Activated T-helper 2 cell treated with anti-CD3 and anti-CD28 coated beads, Interferon-gamma antibody, Interleukin-2, Interleukin-4, amounts not matched to agents 10 μg/mL and 5 μg/mL and 100 μg/mL, durations not matched to agents 14 hours and 24 hours and 36 hours (primary cell): ENCODE measurements around the gene UNK. TPM values are rescaled to one million over a fixed set of nuclear protein-coding genes. Genes with fewer than 3 reads are reported as not detected.
"Not testable (repeated sequence)": the region's sequence is repeated elsewhere in the genome, so short reads cannot be mapped to it uniquely, and the experiment has no call there.

ENCODE experiments used
- DNase-seq: peaks from one replicate; pipeline ENCODE4 v3.0.0; 2021; ENCODE audit warnings: low spot score
- H3K27ac Mint-ChIP-seq: one replicate; pipeline ENCODE4 v1.8.0; 2021; ENCODE audit warnings: mixed read lengths
- H3K27me3 Mint-ChIP-seq: one replicate; pipeline ENCODE4 v1.8.0; 2021; ENCODE audit warnings: low read depth, mixed read lengths
- H3K36me3 Mint-ChIP-seq: one replicate; pipeline ENCODE4 v1.8.0; 2021; ENCODE audit warnings: low read depth, mixed read lengths
- H3K4me1 Mint-ChIP-seq: one replicate; pipeline ENCODE4 v1.8.0; 2021; ENCODE audit warnings: low read depth, mixed read lengths
- H3K4me3 Mint-ChIP-seq: one replicate; pipeline ENCODE4 v1.8.0; 2021; ENCODE audit warnings: low read depth, mild to moderate bottlenecking, moderate library complexity, mixed read lengths
- H3K9me3 Mint-ChIP-seq: one replicate; pipeline ENCODE4 v1.8.0; 2021; ENCODE audit warnings: mixed read lengths
- intact Hi-C: fragments of 100-400 bp; cut with micrococcal nuclease; formaldehyde crosslinking; loops from one replicate; pipeline ENCODE4 v1.15.1; 2023
- total RNA-seq: library from RNA; stranded (reverse); gene quantifications from 2 replicates; pipeline ENCODE4 v1.2.3, GENCODE V29; 2022

Gene UNK
- total RNA-seq, 1 donor from 2014 or later: 26.8 TPM

DNA sequence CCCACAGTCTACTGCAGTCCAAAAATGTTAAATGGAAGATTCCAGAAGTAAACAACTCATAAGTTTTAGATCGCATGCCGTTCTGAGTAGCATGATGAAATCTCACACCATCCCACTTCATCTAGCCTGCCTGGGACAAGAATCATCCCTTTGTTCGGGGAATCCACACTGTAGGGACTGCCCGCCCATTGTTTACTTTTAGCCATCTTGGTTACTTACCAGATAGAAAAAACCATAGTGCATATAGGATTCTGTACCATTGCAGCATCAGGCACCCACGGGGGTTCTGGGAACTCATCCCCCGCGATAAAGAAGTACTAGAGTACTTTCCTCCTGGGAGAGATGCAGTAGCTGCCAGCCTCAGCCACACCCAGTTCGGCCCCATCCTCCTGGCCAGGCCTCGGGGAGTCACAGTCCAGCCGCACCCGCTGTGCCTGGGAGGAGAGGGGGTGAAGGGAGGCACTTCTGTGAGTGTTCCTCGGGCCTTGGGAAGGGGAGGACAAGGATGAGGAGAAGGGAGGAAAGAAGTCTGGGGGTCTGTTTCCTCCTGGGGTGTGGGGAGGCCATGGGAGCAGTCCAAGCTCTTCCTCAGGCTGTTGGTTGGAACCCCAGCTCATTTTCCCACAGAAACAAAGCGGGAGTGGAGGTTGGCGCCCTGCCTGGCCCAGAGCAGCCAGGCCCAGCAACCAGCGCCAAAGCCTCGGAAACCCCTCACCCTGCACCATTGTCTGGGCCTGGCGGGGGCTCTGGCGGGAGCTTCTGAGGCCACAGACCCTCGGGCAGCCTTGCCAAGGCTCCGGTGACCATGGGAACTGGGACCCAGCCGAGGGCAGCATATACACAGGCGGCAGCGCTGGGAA lies 84.9 kb downstream of the UNK start:
- Mint-ChIP-seq H3K9me3 (no peaks in the 10 kb centered on the region), H3K4me3 (no peak overlapping the region), H3K36me3 (no peaks in the 10 kb centered on the region), H3K27me3 (no peaks in the 10 kb centered on the region), H3K27ac (no peak overlapping the region), H3K4me1 (peaks cover 26% of the 10 kb centered on the region)
- intact Hi-C loops: no loop called here
- DNase-seq: no peak

DNA sequence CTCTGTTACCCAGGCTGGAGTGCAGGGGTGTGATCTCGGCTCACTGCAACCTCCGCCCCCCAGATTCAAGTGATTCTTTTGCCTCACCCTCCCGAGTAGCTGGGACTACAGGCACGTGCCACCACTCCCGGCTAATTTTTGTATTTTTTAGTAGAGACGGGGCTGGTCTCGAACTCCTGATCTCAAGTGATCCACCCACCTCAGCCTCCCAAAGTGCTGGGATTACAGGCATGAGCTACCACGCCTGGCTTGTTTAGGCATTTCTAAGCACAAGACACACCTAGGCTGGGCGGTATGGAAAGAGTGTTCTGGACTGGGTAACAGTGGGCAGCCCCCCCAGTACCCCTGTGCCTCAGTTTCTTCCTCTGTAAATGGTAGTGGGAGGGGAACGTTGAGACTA lies 85.6 kb downstream of the UNK start:
- Mint-ChIP-seq H3K27ac (peak overlapping the region; percentile 14), H3K4me1 (peaks cover 19% of the 10 kb centered on the region)
- H3K9me3 Mint-ChIP-seq, H3K27me3 Mint-ChIP-seq, H3K36me3 Mint-ChIP-seq, DNase-seq, H3K4me3 Mint-ChIP-seq, intact Hi-C loops: not testable (repeated sequence)

DNA sequence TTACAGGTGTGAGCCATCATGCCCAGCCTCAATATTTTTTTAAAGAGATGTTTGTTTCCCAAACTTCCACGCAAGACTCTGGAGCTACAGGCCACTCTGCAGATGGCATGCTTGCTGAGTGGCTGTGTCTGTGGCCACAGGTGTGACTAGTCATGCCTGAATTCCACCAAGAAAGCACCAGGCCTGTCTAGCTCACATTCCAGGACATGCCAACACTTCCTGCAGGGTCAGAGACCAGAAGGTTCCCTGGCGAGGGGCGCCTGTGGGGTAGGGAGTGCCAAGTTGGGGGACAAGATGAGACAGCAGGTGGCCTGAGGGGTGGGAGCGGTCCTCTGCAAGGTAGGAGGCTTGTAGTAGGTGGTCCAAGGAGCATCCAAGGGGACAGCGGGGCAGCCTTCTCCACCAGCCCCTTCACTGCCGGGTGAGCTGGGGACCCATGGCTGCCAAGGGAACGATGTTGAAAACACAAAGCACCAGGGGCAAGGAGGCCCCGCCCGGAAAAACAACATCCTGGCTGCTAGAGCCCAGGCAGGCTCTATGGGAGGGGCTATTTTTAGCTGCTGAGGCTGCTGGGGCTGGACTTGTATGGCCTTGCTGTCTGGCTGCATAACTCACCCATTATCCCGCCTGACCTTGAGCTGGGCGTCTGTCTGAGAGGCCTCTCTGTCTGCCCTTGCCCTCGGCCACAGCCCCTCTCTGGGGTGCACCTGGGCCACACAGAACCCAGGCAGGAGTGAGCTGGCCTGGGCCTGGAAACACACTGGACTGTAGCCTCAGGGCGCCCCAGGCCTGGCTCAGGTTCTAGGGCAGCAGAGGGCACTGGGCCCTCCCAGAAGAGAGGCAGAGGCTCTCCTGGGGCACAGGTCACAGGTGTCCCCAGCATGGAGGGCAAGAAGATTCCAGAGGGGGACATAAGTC lies 88.1 kb downstream of the UNK start:
- Mint-ChIP-seq H3K4me1 (peaks cover 33% of the 10 kb centered on the region), H3K9me3 (no peaks in the 10 kb centered on the region), H3K27me3 (no peaks in the 10 kb centered on the region), H3K4me3 (no peak overlapping the region), H3K27ac (peak overlapping the region; percentile 71), H3K36me3 (peaks cover 17% of the 10 kb centered on the region)
- intact Hi-C loops: loop anchor here (2.0 kb wide), 1 partner anchor 14 kb away; no protein-coding TSS in a partner anchor
- DNase-seq: peak; percentile 71

DNA sequence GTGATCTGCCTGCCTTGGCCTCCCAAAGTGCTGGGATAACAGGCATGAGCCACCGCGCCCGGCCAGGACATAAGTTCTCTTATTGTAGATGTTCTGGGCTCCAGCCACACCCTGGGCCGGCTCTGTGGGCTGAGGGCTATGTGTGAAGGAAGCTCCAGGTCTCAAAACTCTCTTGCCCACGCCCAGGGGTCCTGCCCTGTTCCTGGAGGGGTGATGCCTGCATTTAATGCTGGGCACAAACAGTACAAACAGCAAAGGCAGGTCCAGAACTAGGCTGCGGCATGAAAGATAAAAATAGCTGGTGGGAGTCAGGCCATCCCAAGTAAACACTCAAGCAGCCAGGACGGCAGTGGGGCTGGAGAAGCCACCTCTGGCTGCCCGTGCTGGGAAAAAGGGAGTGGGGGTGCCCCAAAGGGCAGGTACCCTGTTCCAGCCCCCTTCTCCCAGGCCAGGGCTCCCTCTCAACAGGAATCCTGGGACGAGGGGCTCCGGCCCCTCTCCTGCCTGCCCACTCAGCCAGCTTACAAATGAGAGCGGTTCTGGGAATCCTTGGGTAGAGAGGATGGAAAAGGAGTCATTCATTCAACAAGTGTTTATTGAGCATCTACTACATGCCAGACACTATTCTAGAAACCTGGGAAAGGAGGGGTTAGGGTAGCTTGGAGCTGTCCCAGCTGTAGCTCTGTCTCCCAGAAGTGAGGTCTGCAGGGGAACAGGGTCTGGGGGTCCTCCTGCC lies 89.1 kb downstream of the UNK start:
- Mint-ChIP-seq H3K9me3 (no peaks in the 10 kb centered on the region), H3K4me3 (no peak overlapping the region), H3K27me3 (no peaks in the 10 kb centered on the region), H3K4me1 (peaks cover 35% of the 10 kb centered on the region), H3K36me3 (peaks cover 18% of the 10 kb centered on the region), H3K27ac (no peak overlapping the region)
- intact Hi-C loops: loop anchor here (2.0 kb wide), 1 partner anchor 15 kb away; no protein-coding TSS in a partner anchor
- DNase-seq: no peak

DNA sequence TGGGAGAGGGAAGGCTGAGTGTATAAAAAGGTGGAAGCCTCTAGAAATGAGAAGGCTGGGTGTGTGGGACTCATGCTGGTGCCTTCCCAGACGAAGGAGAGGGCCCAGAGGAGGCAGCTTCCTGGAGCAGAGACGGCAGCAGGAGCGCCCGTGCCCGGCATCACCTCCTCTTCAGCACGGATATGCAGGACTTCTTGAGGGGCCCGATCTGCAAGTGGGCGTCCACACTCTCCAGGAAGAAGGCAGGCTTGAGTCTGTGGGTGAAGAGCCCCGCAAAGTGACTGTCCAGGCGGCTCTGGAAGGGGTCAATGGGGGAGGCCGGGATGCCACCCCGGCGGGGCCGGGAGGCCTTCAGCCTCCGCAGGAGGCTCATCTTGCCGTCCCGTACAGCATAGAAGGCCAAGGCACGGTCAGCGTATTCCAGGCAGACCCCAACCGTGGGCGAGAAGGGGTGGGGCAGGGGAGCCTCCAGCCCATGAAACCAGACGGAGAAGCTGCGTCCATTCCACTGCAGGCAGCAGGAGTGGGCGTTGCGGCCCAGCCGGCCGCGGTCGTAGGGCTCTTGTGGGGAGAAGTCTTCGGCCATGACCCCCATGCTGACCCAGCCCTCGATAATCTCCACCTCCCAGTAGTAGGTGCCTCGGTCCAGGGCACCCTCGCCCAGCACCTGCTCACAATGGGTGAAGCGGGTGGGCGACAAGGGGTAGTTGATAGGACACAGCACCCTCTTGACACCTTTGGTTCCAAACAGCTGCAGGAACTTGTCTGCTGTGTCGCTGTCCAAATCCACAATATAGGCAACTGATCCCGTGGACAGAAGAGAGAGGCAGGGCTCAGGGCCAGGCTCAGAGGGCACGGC lies 89.9 kb downstream of the UNK start:
- H3K36me3 Mint-ChIP-seq: peaks cover 18% of the 10 kb centered on the region
- peaks cover 36% of the 10 kb centered on the region for H3K4me1 Mint-ChIP-seq
- H3K27ac Mint-ChIP-seq: no peak overlapping the region
- H3K27me3 Mint-ChIP-seq: no peaks in the 10 kb centered on the region
- H3K4me3 Mint-ChIP-seq: no peak overlapping the region
- H3K9me3 Mint-ChIP-seq: no peaks in the 10 kb centered on the region
- no peak for DNase-seq
- intact Hi-C loops: no loop called here

Other genes with a start within 250 kb of the UNK start
- 33.9 and 34.8 TPM in 2 replicates for gene MYO15B, start 197.0 kb upstream of the UNK start, total RNA-seq
- gene SMIM5, start 151.4 kb upstream of the UNK start, total RNA-seq: 0.09 and 0.16 TPM in 2 replicates
- gene RECQL5, start 117.7 kb upstream of the UNK start, total RNA-seq: 30.8 and 33.3 TPM in 2 replicates
- gene SAP30BP, start 117.5 kb upstream of the UNK start, total RNA-seq: 97.6 and 101 TPM in 2 replicates
- 1.3 and 2.0 TPM in 2 replicates for gene ITGB4, start 63.3 kb upstream of the UNK start, total RNA-seq
- 55.4 and 63.7 TPM in 2 replicates for gene GALK1, start 19.6 kb upstream of the UNK start, total RNA-seq
- gene UNC13D, start 59.6 kb downstream of the UNK start, total RNA-seq: 165 and 175 TPM in 2 replicates
- gene WBP2, start 70.5 kb downstream of the UNK start, total RNA-seq: 79.3 and 80.7 TPM in 2 replicates
- gene TRIM47, start 93.8 kb downstream of the UNK start, total RNA-seq: 22.5 and 24.5 TPM in 2 replicates
- gene TRIM65, start 112.1 kb downstream of the UNK start, total RNA-seq: 42.8 and 45.6 TPM in 2 replicates
- gene MRPL38, start 120.1 kb downstream of the UNK start, total RNA-seq: 127 and 139 TPM in 2 replicates
- gene FBF1, start 156.2 kb downstream of the UNK start, total RNA-seq: 15.0 and 17.6 TPM in 2 replicates
- gene ACOX1, start 194.4 kb downstream of the UNK start, total RNA-seq: 29.4 and 30.6 TPM in 2 replicates
- 11.4 and 13.4 TPM in 2 replicates for gene TEN1, start 194.4 kb downstream of the UNK start, total RNA-seq
- gene CDK3, start 216.0 kb downstream of the UNK start, total RNA-seq: 6.9 and 7.4 TPM in 2 replicates
- gene EVPL, start 242.5 kb downstream of the UNK start, total RNA-seq: 0.02 TPM in 1 of 2 replicates, not detected in the other